ENCODE data around the gene EPYC. TPM values are rescaled to one million over a fixed set of nuclear protein-coding genes. Genes with fewer than 3 reads are reported as not detected.

EPYC gene
- total and polyA plus RNA-seq, 2 donors (not counting 1 experiment from before 2014, with no cell fraction given), result not detected

- Histone ChIP-seq H3K27ac (ENCODE audit: low read length in 2 of 2) (no peak overlapping the region), H3K36me3 (replicated peaks in 1 of 2; ENCODE audit: control extremely low read depth in 1 of 2, control insufficient read depth in 1 of 2, extremely low read depth in 1 of 2, insufficient read depth in 2 of 2, low read length in 1 of 2) (no peaks in the 10 kb centered on the region), H2AFZ (ENCODE audit: insufficient read depth, low read depth, low read length, poor library complexity, severe bottlenecking) (no peak overlapping the region), H3K4me2 (replicated peaks; ENCODE audit: low read depth, low read length, poor library complexity, severe bottlenecking) (no peak overlapping the region), H4K20me1 (ENCODE audit: control insufficient read depth, insufficient read depth, low read length, poor library complexity, severe bottlenecking) (no peaks in the 10 kb centered on the region), H3K9ac (ENCODE audit: low read length) (no peak overlapping the region), H3K27me3 (replicated peaks in 1 of 4; ENCODE audit: control extremely low read depth in 1 of 4, control insufficient read depth in 3 of 4, insufficient read depth in 4 of 4, low read length in 3 of 4) (no peaks in the 10 kb centered on the region), H3K9me3 (ENCODE audit: control extremely low read depth in 1 of 3, control insufficient read depth in 2 of 3, insufficient read depth in 1 of 3, low read length in 2 of 3) (peaks cover 0 to 1% (median 0%) of the 10 kb centered on the region in 3 donors), H3K4me1 (ENCODE audit: control insufficient read depth in 2 of 2, insufficient read depth in 2 of 2, low read length in 2 of 2) (no peaks in the 10 kb centered on the region), H3K79me2 (ENCODE audit: control insufficient read depth, insufficient read depth, low read length) (no peaks in the 10 kb centered on the region), H3K4me3 (ENCODE audit: control extremely low read depth in 1 of 5, extremely low read depth in 1 of 5, insufficient read depth in 1 of 5, low read depth in 2 of 5, low read length in 4 of 5) (no peak overlapping the region)
- ATAC-seq (ENCODE audit: low read depth), result no peak
- no peak for DNase-seq
- CTCF ChIA-PET, result no interaction called here
- Mint-ChIP-seq H3K27ac (no peak overlapping the region), H3K27me3 (peaks cover 7% of the 10 kb centered on the region), H3K4me1 (no peaks in the 10 kb centered on the region), H3K4me3 (no peak overlapping the region), H3K9me3 (ENCODE audit: insufficient read depth) (no peaks in the 10 kb centered on the region)
- intact Hi-C loops (cut with micrococcal nuclease), result no loop called here
- POLR2A ChIA-PET, result no interaction called here
- 60% methylated on average over 2 of the region's 3 CpGs for WGBS (ENCODE audit: insufficient coverage)
- no peak for TF ChIP-seq EZH2 (IDR thresholded peaks at IDR 0.05; ENCODE audit: borderline replicate concordance, insufficient read depth, low read depth, low read length, poor library complexity, severe bottlenecking)
- no peak for TF ChIP-seq CTCF (IDR thresholded peaks at IDR 0.05)
Measured at GRCh38 chr12:90984114-90984513, 20.7 kb downstream of the EPYC start.

- Mint-ChIP-seq H3K27ac (no peak overlapping the region), H3K4me3 (no peak overlapping the region), H3K27me3 (peaks cover 6% of the 10 kb centered on the region), H3K9me3 (ENCODE audit: insufficient read depth) (no peaks in the 10 kb centered on the region), H3K4me1 (no peaks in the 10 kb centered on the region)
- no peak overlapping the region for H3K4me3 ChIP-seq (ENCODE audit: control extremely low read depth in 1 of 5, extremely low read depth in 1 of 5, insufficient read depth in 1 of 5, low read depth in 2 of 5, low read length in 4 of 5)
- ChIA-PET POLR2A (no interaction called here), CTCF (no interaction called here)
- H3K79me2 ChIP-seq (ENCODE audit: control insufficient read depth, insufficient read depth, low read length), result no peaks in the 10 kb centered on the region
- TF ChIP-seq CTCF (IDR thresholded peaks at IDR 0.05), result no peak
- no peak for TF ChIP-seq EZH2 (IDR thresholded peaks at IDR 0.05; ENCODE audit: borderline replicate concordance, insufficient read depth, low read depth, low read length, poor library complexity, severe bottlenecking)
- no peak overlapping the region for H3K4me2 ChIP-seq (replicated peaks; ENCODE audit: low read depth, low read length, poor library complexity, severe bottlenecking)
- peaks cover 0 to 1% (median 0%) of the 10 kb centered on the region in 3 donors for H3K9me3 ChIP-seq (ENCODE audit: control extremely low read depth in 1 of 3, control insufficient read depth in 2 of 3, insufficient read depth in 1 of 3, low read length in 2 of 3)
- H3K4me1 ChIP-seq (ENCODE audit: control insufficient read depth in 2 of 2, insufficient read depth in 2 of 2, low read length in 2 of 2), result no peaks in the 10 kb centered on the region
- no peak for DNase-seq
- no peak overlapping the region for H2AFZ ChIP-seq (ENCODE audit: insufficient read depth, low read depth, low read length, poor library complexity, severe bottlenecking)
- ATAC-seq (ENCODE audit: low read depth), result no peak
- H3K9ac ChIP-seq (ENCODE audit: low read length), result no peak overlapping the region
- H3K27me3 ChIP-seq (replicated peaks in 1 of 4; ENCODE audit: control extremely low read depth in 1 of 4, control insufficient read depth in 3 of 4, insufficient read depth in 4 of 4, low read length in 3 of 4), result no peaks in the 10 kb centered on the region
- no peaks in the 10 kb centered on the region for H4K20me1 ChIP-seq (ENCODE audit: control insufficient read depth, insufficient read depth, low read length, poor library complexity, severe bottlenecking)
- intact Hi-C loops (cut with micrococcal nuclease), result no loop called here
- H3K36me3 ChIP-seq (replicated peaks in 1 of 2; ENCODE audit: control extremely low read depth in 1 of 2, control insufficient read depth in 1 of 2, extremely low read depth in 1 of 2, insufficient read depth in 2 of 2, low read length in 1 of 2), result no peaks in the 10 kb centered on the region
- H3K27ac ChIP-seq (ENCODE audit: low read length in 2 of 2), result no peak overlapping the region
- whole genome bisulfite sequencing (ENCODE audit: insufficient coverage), result no CpG with 5 or more reads among the region's 1 CpG
Measured at GRCh38 chr12:90982170-90982569, 22.6 kb downstream of the EPYC start.
